Activated CD8-positive, alpha-beta memory T cell treated with anti-CD3 and anti-CD28 coated beads, Interleukin-2, amount 50 U/mL, for 1 hour (primary cell): ENCODE data around the gene ING4.

Experiments
- DNase-seq: peaks from one replicate; pipeline ENCODE4 v3.0.0-alpha.2; 2020; ENCODE audit errors: extremely low read depth

ING4 gene

DNA sequence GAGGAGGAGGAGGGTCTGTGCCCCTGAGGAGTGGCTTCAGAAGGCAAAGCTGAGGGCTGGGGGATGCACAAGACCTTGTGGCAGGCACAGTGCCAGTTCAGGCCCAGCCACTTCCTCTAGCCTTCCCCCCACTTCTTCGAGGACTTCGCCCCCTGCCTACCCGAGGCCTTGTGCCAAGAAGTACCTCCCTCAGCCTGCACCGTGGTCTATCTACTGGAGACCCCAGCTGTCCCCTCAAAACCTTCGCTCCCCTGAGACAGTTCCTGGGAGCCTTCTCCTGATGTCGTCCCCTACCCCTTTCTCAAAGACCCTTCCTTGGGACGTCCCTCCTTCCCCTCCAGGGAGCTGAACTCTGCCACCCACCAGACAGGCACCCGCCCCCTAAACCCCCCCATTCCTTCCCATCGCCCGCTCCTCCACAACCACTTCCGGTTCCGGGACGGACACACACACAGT is 25.7 kb upstream of the ING4 start:
- DNase-seq = no peak

DNA sequence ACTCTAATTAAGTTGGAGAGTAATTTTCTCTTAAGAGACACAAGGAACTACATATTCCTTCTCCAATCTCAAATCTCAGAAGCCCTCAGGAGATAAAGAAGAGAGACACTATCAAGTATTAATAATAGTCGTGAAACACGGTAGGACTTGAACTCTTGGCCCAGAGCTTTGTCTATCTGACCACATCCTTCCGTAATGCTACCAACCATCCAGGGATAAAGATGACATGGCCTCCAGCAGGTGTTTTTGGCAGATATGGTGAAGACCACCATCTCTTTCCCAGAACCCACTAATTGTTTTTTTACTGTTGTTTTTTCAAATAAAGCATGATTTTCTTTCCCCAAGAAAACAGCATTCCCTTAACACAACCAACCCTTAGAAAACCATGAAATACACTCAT is 22.9 kb upstream of the ING4 start:
- DNase-seq = no peak

GRCh38 chr12:6684609-6685008 is 21.7 kb upstream of the ING4 start:
- DNase-seq = no peak

- DNase-seq = no peak
Observed at GRCh38 chr12:6676962-6677361, 14.0 kb upstream of the ING4 start.

- DNase-seq = no peak
Observed at GRCh38 chr12:6672143-6672542, 9.2 kb upstream of the ING4 start.

DNA sequence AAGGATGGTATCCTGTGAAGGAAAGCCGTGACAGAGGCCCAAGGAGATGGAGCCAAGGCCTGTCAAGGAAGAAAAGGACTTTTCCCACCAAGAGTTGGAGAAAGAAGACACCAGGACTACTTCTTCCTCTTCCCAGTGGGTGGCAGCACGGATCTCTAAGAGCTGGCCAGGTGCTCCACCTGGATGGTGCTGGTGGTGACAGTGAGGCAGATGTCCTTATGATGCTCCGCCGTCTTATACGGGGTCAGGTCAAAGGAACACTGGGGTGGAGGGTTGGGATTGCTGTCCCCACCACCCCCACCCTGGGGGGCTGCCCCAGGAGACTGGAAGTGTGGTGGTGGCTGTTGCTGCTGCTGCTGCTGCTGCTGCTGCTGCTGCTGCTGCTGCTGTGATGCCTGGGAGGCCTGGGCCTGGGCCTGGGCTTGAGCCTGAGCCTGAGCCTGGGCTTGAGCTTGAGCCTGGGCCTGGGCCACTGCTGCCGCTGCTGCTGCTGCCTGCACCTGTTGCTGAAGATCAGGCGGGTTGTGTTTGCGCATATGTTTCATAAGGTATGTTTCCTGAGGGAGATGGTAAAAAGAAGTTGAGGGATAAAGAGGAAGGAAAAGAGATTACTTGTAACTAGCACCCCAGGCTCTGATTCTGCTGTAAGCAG is 4.8 kb upstream of the ING4 start:
- no peak for DNase-seq

DNA sequence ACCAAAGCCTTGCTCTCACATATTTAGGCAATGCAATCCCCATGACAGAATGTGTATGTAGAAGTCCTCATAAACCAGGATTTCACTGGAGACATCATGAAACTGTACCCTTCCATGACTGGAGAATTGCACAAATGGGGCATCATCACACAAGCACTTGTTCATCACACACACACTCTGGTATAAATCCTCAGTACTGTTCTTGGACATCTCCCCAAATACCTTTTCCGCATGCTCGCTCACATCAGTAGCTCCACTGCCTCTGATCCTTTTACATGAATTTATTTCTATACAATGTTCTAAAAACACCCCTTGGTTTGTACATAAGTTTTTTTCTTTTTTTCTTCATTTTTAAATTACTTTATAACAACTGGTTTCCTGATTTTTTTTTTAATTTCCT is 3.3 kb upstream of the ING4 start:
- DNase-seq = no peak

- DNase-seq = no peak
Observed at GRCh38 chr12:6664902-6665301, 2.0 kb upstream of the ING4 start.

DNA sequence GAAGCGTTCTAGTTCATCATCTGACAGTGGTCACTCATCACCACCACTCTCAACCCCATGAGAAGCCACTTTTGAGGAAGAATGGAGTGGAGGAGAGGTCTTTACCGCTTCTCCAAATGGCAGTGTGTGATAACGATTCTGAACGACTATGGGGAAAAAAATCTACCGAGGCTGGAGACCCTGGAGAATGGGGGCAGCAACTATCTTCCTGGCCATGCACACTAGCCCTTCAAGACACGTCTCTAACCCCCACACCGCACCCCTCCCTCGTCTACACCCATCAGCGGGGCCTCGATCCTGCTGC is 365 bp downstream of the ING4 start:
- DNase-seq = no peak

- no peak for DNase-seq
Observed at GRCh38 chr12:6653987-6654386, 8.9 kb downstream of the ING4 start.

- no peak for DNase-seq
Observed at GRCh38 chr12:6653342-6653741, 9.6 kb downstream of the ING4 start.

GRCh38 chr12:6652391-6652790 is 10.5 kb downstream of the ING4 start:
- DNase-seq = no peak

DNA sequence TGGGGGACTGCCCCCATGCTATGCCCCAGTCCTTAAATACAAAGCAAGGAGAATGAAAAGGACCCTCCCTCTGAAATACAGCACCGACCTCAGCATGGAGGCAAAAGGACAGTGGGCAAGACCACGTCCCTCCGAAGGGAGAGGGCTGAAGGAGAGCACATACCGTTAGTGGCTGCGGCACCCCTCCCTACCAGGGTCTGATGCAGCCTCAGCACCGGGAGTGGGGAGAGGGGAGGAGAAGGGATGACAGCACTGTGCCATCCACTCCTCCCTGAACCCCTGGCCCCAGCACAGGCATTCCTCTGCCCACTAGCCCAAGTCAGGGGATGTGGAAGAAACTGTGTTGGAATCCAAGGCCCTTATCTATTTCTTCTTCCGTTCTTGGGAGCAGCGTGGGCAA is 12.1 kb downstream of the ING4 start:
- DNase-seq = no peak

GRCh38 chr12:6647083-6647604 is 15.8 kb downstream of the ING4 start, which contains the start of gene ACRBP:
Gene ACRBP, minus strand, starts transcription at chr12:6647432. Its CDS starts 66 bp downstream, at chr12:6647366.
- no peak for DNase-seq

- DNase-seq = no peak
Observed at GRCh38 chr12:6646276-6647082, 16.4 kb downstream of the ING4 start.

DNA sequence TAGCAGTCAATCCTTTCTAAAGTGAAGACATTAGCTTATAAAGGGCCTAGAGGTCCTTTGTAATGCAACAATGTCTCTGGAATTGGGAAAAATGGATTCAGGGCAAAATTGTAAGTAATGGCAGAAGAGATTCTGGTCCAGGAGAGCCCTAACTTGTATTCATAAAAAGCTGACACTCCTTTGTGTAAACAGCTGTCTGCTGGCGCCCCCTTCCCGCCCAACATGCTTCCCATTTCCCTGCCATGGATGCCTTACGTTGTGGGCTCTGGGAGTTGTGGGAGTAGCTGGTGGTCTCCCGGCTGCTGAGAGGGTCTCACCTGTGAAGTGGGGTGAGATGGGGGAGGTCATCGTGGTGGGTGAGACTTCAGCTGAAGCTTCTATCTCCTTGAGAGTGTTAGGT is 18.0 kb downstream of the ING4 start:
- no peak for DNase-seq

DNA sequence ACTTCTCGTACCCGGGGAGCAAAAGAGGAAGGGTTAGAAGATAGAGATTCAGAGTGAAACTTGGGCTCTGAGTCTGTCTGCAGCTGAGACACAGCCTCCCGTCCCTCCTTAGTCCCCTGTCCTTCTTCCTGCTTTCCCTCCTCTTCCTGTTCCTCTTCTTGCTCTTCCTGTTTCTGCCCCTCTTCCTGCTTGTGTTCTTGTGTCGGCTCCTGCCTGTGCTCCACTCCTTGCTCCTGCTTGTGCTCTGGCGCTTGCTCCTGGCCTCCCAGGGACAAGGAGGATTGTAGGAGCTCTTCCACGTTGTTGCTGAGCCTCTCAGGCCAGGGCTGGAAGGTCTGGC is 18.7 kb downstream of the ING4 start:
- no peak for DNase-seq

- no peak for DNase-seq
Observed at GRCh38 chr12:6643569-6644256, 19.2 kb downstream of the ING4 start.

GRCh38 chr12:6641131-6641530 is 21.8 kb downstream of the ING4 start:
- no peak for DNase-seq

GRCh38 chr12:6640497-6640896 is 22.4 kb downstream of the ING4 start:
- no peak for DNase-seq

DNA sequence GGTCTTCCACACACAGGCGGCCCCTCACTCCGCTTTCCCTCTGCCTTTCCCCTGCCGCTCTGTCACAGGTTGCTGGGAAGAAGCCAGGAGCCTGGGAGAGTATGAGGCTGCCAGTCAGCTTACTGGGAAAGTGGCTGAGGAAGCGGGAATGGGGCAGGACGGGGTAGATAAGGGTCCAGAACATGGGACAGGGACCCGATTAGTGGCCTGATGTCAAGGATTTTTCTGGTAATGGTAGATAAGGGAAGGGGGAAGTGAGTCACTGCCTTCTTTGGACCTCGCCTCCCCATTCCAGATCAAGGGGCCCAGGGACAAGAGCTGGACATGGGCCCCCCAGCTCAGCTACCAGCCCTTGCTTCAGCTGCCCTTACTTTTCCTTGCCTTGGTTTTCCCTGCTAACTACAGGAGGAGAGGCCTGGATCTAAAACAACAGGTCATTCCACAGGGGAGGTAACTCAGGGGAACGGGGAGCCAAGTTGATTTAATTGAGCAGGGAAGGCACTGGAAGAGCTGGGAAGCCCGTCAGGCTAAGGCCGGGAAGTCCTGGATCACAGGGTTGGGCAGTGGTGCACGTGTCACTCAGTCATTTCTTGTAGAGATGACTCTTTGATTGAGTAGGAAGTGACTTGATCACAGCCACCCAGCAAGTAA is 23.6 kb downstream of the ING4 start:
- no peak for DNase-seq

- DNase-seq = no peak
Observed at GRCh38 chr12:6638305-6638704, 24.6 kb downstream of the ING4 start.
